HG03060 (cell line): Measurements from ENCODE around the gene EXOC1L.
A peak's percentile ranks its signal among the peaks of the same experiment; 100 is the strongest.
"Not testable (repeated sequence)": the region's sequence is repeated elsewhere in the genome, so short reads cannot be mapped to it uniquely, and the experiment has no call there.

Experiments used
- ATAC-seq: cut with Tn5 transposase; IDR thresholded peaks from one replicate; pipeline ENCODE4 v1.9.1; 2021; ENCODE audit warnings: low read depth, moderate number of reproducible peaks; ENCODE audit not compliant: unreplicated experiment

The EXOC1L gene

GRCh38 chr4:55837903-55838302, 18.3 kb downstream of the EXOC1L start:
- no peak for ATAC-seq

- no peak for ATAC-seq
These were observed 18.8 kb downstream of the EXOC1L start for GRCh38 chr4:55838356-55838755.

GRCh38 chr4:55838952-55839351, 19.4 kb downstream of the EXOC1L start:
- ATAC-seq: no peak

- ATAC-seq: no peak
These were observed 21.4 kb downstream of the EXOC1L start for GRCh38 chr4:55840956-55841355.

GRCh38 chr4:55841373-55842239, 22.0 kb downstream of the EXOC1L start:
- ATAC-seq: not testable (repeated sequence)

- not testable (repeated sequence) for ATAC-seq
These were observed 22.7 kb downstream of the EXOC1L start for GRCh38 chr4:55842312-55842711.

- no peak for ATAC-seq
These were observed 30.1 kb downstream of the EXOC1L start for GRCh38 chr4:55849724-55850123.

GRCh38 chr4:55851885-55852284, 32.3 kb downstream of the EXOC1L start:
- no peak for ATAC-seq

- ATAC-seq: peak; percentile 87
These were observed 34.0 kb downstream of the EXOC1L start, which contains the start of gene EXOC1 for GRCh38 chr4:55853484-55854046. Gene EXOC1 (plus strand): TSS chr4:55853648. CDS start chr4:55858324, 4,676 bp downstream.

- ATAC-seq: no peak
These were observed 34.5 kb downstream of the EXOC1L start for GRCh38 chr4:55854129-55854528.

GRCh38 chr4:55857586-55857985, 38.0 kb downstream of the EXOC1L start:
- ATAC-seq: no peak

- no peak for ATAC-seq
These were observed 40.1 kb downstream of the EXOC1L start for GRCh38 chr4:55859711-55860110.

- ATAC-seq: no peak
These were observed 45.1 kb downstream of the EXOC1L start for GRCh38 chr4:55864577-55865223.

GRCh38 chr4:55865228-55865806, 45.7 kb downstream of the EXOC1L start:
- ATAC-seq: no peak

GRCh38 chr4:55866290-55866907, 46.8 kb downstream of the EXOC1L start:
- ATAC-seq: peak; percentile 79

- peak; percentile 58 for ATAC-seq
These were observed 47.5 kb downstream of the EXOC1L start for GRCh38 chr4:55866973-55867574.

- ATAC-seq: no peak
These were observed 49.0 kb downstream of the EXOC1L start for GRCh38 chr4:55868581-55869090.

- no peak for ATAC-seq
These were observed 51.8 kb downstream of the EXOC1L start for GRCh38 chr4:55871299-55871800.

GRCh38 chr4:55874831-55875230, 55.2 kb downstream of the EXOC1L start:
- ATAC-seq: no peak

GRCh38 chr4:55876387-55876786, 56.8 kb downstream of the EXOC1L start:
- no peak for ATAC-seq
